OCI-LY3 (cell line): ENCODE data around the gene ANKRD29.

Experiments used
- H2AFZ ChIP-seq: fragments of 200-600, 300-600 bp; shearing (Covaris generic); 2 replicates; pipeline ENCODE4 v1.6.0; 2014; ENCODE audit warnings: antibody characterized with exemption, low read depth, low read length
- H3K27ac ChIP-seq: fragments of 200-600, 300-600 bp; sonication (generic); 2 replicates; pipeline ENCODE4 v1.5.1; 2014; ENCODE audit warnings: mild to moderate bottlenecking, low read length, moderate library complexity, mixed read lengths
- H3K27me3 ChIP-seq: fragments of 200-600, 300-600 bp; sonication (generic); 2 replicates; pipeline ENCODE4 v1.6.1; 2014; ENCODE audit warnings: low read depth, low read length, mixed read lengths
- H3K36me3 ChIP-seq: fragments of 200-600, 300-600 bp; sonication (generic); replicated peaks from 2 replicates; pipeline ENCODE3; 2014; ENCODE audit warnings: low read depth, low read length, mixed read lengths
- H3K4me1 ChIP-seq: fragments of 300-600, 200-600 bp; sonication (generic); 2 replicates; pipeline ENCODE4 v1.6.1; 2014; ENCODE audit warnings: low read length, mixed read lengths
- H3K4me2 ChIP-seq: fragments of 200-600, 300-600 bp; sonication (generic); 2 replicates; pipeline ENCODE4 v1.6.1; 2014; ENCODE audit warnings: low read length, mixed read lengths
- H3K4me3 ChIP-seq: fragments of 300-600, 200-600 bp; sonication (generic); 2 replicates; pipeline ENCODE4 v1.5.1; 2014; ENCODE audit warnings: antibody characterized with exemption, mild to moderate bottlenecking, low read length, moderate library complexity
- H3K79me2 ChIP-seq: fragments of 300-600, 200-600 bp; shearing (Covaris generic); 2 replicates; pipeline ENCODE4 v1.6.1; 2014; ENCODE audit warnings: mild to moderate bottlenecking, low read length, mixed read lengths
- H3K9ac ChIP-seq: fragments of 300-600, 200-600 bp; shearing (Covaris generic); 2 replicates; pipeline ENCODE4 v1.6.0; 2014; ENCODE audit warnings: mild to moderate bottlenecking, low read length, moderate library complexity
- H3K9me3 ChIP-seq: fragments of 200-600, 300-600 bp; shearing (Covaris generic); 2 replicates; pipeline ENCODE4 v1.6.1; 2014; ENCODE audit warnings: low read length, mixed read lengths; ENCODE audit not compliant: insufficient read depth
- H4K20me1 ChIP-seq: fragments of 200-600, 300-600 bp; sonication (generic); 2 replicates; pipeline ENCODE4 v1.6.1; 2016; ENCODE audit warnings: low read length, mixed read lengths; ENCODE audit not compliant: insufficient read depth
- EZH2phosphoT487 ChIP-seq: fragments of 200-600 bp; shearing (Covaris generic); IDR thresholded peaks from 2 replicates; pipeline ENCODE4 v1.6.1; 2018; ENCODE audit warnings: antibody characterized with exemption, mixed run types, low read depth
- TF ChIP-seq, protein P1 (sequence below): fragments of 200-600, 300-600 bp; sonication (generic); IDR thresholded peaks from 2 replicates; pipeline ENCODE4 v1.5.1; 2014; ENCODE audit warnings: antibody characterized with exemption, low read length, low read depth

ANKRD29 gene

DNA sequence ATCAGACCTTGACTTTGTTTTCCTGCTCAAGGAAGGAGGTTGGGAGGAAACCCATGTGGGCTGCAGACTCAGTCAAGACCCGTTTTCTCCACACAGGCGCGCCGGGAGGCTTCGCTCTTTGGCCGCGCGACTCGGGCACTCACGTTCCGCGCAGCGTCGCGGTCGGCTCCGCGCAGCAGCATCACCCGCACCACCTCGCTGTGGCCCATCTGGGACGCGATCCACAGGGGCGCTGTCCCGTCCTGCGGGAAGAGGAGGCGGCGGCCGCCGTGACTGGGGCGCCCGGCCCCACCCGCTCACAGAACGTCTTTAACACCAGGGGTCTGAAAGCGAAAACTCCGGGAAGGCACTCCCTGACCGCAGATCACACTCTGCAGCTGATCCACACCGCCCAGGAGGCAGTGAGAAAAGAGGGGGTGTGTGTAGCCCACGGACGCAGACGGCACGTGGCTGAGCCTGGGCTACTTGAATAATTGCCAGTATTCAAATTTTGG lies 43.3 kb downstream of the ANKRD29 start:
- H3K27ac ChIP-seq, result no peak overlapping the region
- H3K4me3 ChIP-seq, result peak overlapping the region; percentile 77
- no peaks in the 10 kb centered on the region for H3K36me3 ChIP-seq
- H2AFZ ChIP-seq, result peak overlapping the region; percentile 84
- peaks cover 33% of the 10 kb centered on the region for H3K27me3 ChIP-seq
- H3K4me1 ChIP-seq, result peaks cover 26% of the 10 kb centered on the region
- peak overlapping the region; percentile 51 for H3K9ac ChIP-seq
- H4K20me1 ChIP-seq, result no peaks in the 10 kb centered on the region
- peak overlapping the region; percentile 92 for H3K4me2 ChIP-seq
- TF ChIP-seq, protein P1, sequence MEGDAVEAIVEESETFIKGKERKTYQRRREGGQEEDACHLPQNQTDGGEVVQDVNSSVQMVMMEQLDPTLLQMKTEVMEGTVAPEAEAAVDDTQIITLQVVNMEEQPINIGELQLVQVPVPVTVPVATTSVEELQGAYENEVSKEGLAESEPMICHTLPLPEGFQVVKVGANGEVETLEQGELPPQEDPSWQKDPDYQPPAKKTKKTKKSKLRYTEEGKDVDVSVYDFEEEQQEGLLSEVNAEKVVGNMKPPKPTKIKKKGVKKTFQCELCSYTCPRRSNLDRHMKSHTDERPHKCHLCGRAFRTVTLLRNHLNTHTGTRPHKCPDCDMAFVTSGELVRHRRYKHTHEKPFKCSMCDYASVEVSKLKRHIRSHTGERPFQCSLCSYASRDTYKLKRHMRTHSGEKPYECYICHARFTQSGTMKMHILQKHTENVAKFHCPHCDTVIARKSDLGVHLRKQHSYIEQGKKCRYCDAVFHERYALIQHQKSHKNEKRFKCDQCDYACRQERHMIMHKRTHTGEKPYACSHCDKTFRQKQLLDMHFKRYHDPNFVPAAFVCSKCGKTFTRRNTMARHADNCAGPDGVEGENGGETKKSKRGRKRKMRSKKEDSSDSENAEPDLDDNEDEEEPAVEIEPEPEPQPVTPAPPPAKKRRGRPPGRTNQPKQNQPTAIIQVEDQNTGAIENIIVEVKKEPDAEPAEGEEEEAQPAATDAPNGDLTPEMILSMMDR, result no peak
- TF ChIP-seq EZH2phosphoT487, result no peak
- H3K79me2 ChIP-seq, result no peaks in the 10 kb centered on the region
- H3K9me3 ChIP-seq, result no peaks in the 10 kb centered on the region

DNA sequence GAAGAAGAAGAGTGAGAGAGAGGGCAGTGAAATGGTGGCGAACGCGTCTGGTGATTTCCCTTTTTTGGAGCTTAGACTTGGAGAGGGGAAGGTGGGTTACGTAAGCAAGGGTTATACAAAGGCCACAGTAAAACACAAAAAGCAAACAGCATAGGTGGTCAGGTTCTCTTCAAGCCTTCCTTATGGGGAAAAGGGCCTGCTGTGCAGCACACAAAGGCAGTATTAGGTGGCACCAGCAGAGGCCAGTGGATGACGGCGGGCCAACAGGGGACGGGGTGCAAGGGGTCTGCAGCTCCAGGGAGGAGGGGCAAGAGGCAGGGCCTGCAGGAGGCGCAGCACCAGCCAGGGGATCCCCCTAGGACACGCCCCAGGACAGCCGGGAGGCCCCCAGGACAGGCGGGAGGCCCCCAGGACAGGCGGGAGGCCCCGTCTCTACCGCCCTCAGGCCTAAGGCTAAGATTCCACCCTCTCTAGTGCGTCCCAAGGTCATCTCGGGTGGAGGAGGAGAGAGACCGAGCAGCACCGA lies 43.8 kb downstream of the ANKRD29 start:
- peaks cover 33% of the 10 kb centered on the region for H3K27me3 ChIP-seq
- H3K27ac ChIP-seq, result 0 out of 2 replicates have a peak overlapping the region, but pooled peaks have one; percentile 3
- H3K4me3 ChIP-seq, result peak overlapping the region; percentile 77

DNA sequence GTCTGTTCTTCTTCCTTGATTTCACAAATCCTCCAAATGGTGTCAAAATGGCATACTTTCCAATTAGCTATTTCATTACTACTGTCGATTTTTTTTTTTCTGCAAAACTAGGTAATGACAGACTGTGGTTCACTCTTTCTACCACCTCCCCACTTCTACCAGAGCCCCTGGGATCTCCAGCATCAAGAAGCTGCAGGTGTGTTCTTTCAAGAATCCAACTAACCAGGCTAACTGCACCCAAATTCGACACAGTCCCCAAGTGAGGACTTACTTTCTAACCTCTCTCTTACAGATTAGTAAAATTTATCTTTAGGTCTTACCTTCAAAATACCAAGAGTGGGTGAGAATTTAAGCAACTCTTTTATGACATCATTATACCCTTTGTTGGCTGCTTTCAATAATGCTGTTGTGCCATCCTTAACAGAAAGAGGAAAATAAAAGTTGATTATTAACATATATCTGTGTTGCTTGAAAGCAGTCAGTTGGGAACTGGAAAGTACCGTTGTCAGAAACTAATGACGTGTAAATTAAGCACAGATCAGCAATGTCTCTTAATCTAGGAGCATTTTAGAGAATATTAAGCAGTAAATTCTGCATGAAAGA lies 45.2 kb downstream of the ANKRD29 start:
- Histone ChIP-seq H3K27me3 (peaks cover 33% of the 10 kb centered on the region), H3K36me3 (no peaks in the 10 kb centered on the region), H3K4me2 (peak overlapping the region; percentile 92), H3K27ac (peak overlapping the region; percentile 27), H3K9me3 (no peaks in the 10 kb centered on the region), H2AFZ (peak overlapping the region; percentile 84), H3K79me2 (no peaks in the 10 kb centered on the region), H3K4me1 (peaks cover 29% of the 10 kb centered on the region), H3K4me3 (peak overlapping the region; percentile 77), H4K20me1 (no peaks in the 10 kb centered on the region), H3K9ac (peak overlapping the region; percentile 51; the same call in 1 of the 2 replicates)
- TF ChIP-seq, protein P1, result no peak
- no peak for TF ChIP-seq EZH2phosphoT487

More for the DNA sequence above, 43.8 kb downstream of the ANKRD29 start:
- Histone ChIP-seq H3K9ac (peak overlapping the region; percentile 51), H3K79me2 (no peaks in the 10 kb centered on the region), H3K9me3 (no peaks in the 10 kb centered on the region), H4K20me1 (no peaks in the 10 kb centered on the region), H3K4me2 (peak overlapping the region; percentile 92), H2AFZ (peak overlapping the region; percentile 84), H3K4me1 (peaks cover 26% of the 10 kb centered on the region), H3K36me3 (no peaks in the 10 kb centered on the region)
- no peak for TF ChIP-seq EZH2phosphoT487
- TF ChIP-seq, protein P1, result peak; percentile 33; the same call in 1 of the 2 replicates

DNA sequence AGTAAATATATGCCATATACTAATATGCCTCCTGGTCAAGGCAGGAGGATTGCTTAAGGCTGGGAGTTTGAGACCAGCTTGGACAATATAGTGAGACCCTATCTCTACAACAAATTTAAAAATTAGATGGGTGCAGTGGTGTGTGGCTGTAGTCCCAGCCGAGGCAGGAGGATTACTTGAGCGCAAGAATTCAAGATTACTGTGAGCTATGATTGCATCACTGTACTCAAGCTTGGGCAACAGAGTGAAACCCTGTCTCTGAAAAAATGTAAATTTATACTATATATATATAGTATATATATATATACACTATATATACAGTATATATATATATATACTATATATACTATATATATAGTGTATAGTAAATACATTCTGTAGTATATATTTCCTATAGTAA lies 46.5 kb downstream of the ANKRD29 start:
- no peaks in the 10 kb centered on the region for H3K79me2 ChIP-seq
- peaks cover 24% of the 10 kb centered on the region for H3K27me3 ChIP-seq
- no peak overlapping the region for H3K4me3 ChIP-seq
- H4K20me1 ChIP-seq, result no peaks in the 10 kb centered on the region
- H3K9ac ChIP-seq, result no peak overlapping the region
- TF ChIP-seq, protein P1, result no peak
- no peak for TF ChIP-seq EZH2phosphoT487
- no peaks in the 10 kb centered on the region for H3K36me3 ChIP-seq
- H2AFZ ChIP-seq, result no peak overlapping the region
- peaks cover 31% of the 10 kb centered on the region for H3K4me1 ChIP-seq
- H3K27ac ChIP-seq, result no peak overlapping the region
- H3K9me3 ChIP-seq, result no peaks in the 10 kb centered on the region
- H3K4me2 ChIP-seq, result no peak overlapping the region
